AG04450 (cell line): Measurements from ENCODE around the gene DLX5. TPM values are rescaled to one million over a fixed set of nuclear protein-coding genes. Genes with fewer than 3 reads are reported as not detected.
"Not testable (repeated sequence)": the region's sequence is repeated elsewhere in the genome, so short reads cannot be mapped to it uniquely, and the experiment has no call there.

ENCODE experiments used
- CTCF ChIA-PET: fragments of 300-600, 350-600 bp; formaldehyde crosslinking; extraction: SDS; loops from one replicate; lab custom pipeline; 2022; ENCODE audit warnings: antibody characterized with exemption, inconsistent platforms; lab: Charles Lee
- POLR2A ChIA-PET: fragments of 350-600 bp; formaldehyde crosslinking; extraction: SDS; loops from one replicate; lab custom pipeline; 2021; ENCODE audit warnings: antibody characterized with exemption, inconsistent platforms; lab: Yijun Ruan, JAX
- DNase-seq: peaks from one replicate; pipeline ENCODE4 v3.0.0-alpha.2; 2011; ENCODE audit warnings: low read depth, low spot score
- H3K27ac ChIP-seq: one replicate; pipeline ENCODE4 v1.5.1; 2012; ENCODE audit warnings: low read depth, low read length, control low read depth
- H3K27me3 ChIP-seq: one replicate; pipeline ENCODE4 v1.6.0; 2012; ENCODE audit warnings: low read length; ENCODE audit not compliant: control insufficient read depth, insufficient read depth
- H3K4me3 ChIP-seq: 2 replicates; pipeline ENCODE4 v1.5.1; 2011; ENCODE audit warnings: mild to moderate bottlenecking, low read depth, low read length, control low read depth
- H3K9me3 ChIP-seq: 2 replicates; pipeline ENCODE4 v1.5.1; 2012; ENCODE audit warnings: low read length; ENCODE audit not compliant: control insufficient read depth, insufficient read depth
- polyA minus RNA-seq: library from RNA; depleted of rRNA, polyadenylated mRNA; stranded (reverse); fragments of >200 nt; gene quantifications from 2 replicates; pipeline ENCODE4 v1.2.3, GENCODE V29; 2011; rRNA and poly(A)+ RNA removed
- polyA plus RNA-seq: library from polyadenylated mRNA; depleted of rRNA; stranded (reverse); fragments of >200 nt; gene quantifications from 2 replicates; pipeline ENCODE4 v1.2.3, GENCODE V29; 2011; rRNA removed
- TF ChIP-seq, protein P1 (sequence below): IDR thresholded peaks from 2 replicates; pipeline ENCODE4 v1.5.1; 2011; ENCODE audit warnings: low read depth, low read length, control low read depth, inconsistent platforms

Gene DLX5
- polyA plus RNA-seq (not detected in 2 replicates), polyA minus RNA-seq (not detected in 2 replicates)

DNA sequence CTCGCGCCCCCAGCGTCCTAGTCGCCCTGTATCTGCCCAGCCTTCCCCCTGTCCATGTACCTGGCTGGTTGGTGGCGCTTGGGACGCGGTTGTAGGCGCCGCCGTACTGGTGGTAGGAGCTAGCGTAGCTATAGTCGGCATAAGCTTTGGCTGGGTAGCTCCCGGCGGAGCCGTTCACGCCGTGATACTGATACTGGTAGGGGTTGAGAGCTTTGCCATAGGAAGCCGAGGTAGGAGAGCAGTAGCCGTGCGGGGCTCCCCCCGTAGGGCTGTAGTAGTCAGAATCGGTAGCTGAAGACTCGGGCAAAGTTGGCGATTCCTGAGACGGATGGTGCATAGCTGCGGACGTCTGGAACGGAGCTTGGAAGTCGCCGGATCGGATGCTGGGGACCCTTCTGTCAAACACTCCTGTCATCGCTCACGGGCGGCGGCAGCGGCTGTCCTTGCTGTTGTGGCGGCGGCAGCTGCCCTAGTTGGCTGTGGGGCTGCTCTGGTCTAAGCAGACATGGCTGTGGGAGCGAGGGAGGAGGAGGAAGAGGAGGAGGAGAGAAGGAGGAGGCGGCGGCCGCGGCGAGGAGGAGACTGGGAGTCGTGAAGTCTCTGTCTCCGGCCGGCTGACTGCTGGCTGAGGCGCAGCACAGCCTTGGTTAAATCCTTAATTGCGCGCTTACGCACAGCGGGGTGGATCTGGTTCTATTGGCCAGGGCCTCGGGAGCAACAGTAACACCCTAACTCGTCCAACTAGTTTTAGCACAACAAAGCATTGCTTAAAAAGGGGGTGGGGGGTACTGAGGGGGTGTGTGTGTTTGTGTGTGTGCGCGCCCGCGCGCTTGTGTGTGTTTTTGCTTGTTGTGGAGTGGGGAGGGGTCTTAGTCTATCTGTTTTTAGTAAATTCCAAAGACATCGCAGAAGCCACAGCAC, at the start of gene DLX5:
Gene DLX5, minus strand, starts transcription at position 623 of the 921 bp plus-strand sequence. Its CDS starts 208 bp downstream, at position 415.
- ChIA-PET POLR2A (no interaction called here), CTCF (interaction anchor here (1.0 to 1.2 kb wide), 2 partner anchors 1108 to 1110 kb away, joined by 3 to 6 read pairs; no protein-coding TSS in a partner anchor)
- H3K4me3 ChIP-seq: no peak within 1 kb of the TSS
- H3K27ac ChIP-seq: no peak within 1 kb of the TSS
- H3K27me3 ChIP-seq: peaks cover 76% of the 10 kb centered on the region
- TF ChIP-seq, protein P1, sequence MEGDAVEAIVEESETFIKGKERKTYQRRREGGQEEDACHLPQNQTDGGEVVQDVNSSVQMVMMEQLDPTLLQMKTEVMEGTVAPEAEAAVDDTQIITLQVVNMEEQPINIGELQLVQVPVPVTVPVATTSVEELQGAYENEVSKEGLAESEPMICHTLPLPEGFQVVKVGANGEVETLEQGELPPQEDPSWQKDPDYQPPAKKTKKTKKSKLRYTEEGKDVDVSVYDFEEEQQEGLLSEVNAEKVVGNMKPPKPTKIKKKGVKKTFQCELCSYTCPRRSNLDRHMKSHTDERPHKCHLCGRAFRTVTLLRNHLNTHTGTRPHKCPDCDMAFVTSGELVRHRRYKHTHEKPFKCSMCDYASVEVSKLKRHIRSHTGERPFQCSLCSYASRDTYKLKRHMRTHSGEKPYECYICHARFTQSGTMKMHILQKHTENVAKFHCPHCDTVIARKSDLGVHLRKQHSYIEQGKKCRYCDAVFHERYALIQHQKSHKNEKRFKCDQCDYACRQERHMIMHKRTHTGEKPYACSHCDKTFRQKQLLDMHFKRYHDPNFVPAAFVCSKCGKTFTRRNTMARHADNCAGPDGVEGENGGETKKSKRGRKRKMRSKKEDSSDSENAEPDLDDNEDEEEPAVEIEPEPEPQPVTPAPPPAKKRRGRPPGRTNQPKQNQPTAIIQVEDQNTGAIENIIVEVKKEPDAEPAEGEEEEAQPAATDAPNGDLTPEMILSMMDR: no peak
- peaks cover 15% of the 10 kb centered on the region for H3K9me3 ChIP-seq
- DNase-seq: no peak

DNA sequence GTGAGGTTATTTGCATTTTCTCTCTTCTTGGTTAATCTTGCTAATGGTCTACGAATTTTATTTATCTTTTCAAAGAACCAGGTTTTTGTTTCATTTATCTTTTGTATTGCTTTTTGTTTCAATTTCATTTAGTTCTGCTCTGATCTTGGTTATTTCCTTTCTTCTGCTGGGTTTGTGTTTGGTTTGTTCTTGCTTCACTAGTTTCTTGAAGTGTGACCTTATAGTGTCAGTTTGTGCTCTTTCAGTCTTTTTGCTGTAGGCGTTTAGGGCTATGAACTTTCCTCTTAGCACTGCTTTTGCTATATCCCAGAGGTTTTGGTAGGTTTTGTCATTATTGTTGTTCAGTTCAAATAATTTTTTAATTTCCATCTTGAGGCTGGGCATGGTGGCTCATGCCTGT, 47.4 kb upstream of the DLX5 start:
- DNase-seq, H3K9me3 ChIP-seq, H3K27ac ChIP-seq, POLR2A ChIA-PET, CTCF ChIA-PET, H3K4me3 ChIP-seq, H3K27me3 ChIP-seq: not testable (repeated sequence)

DNA sequence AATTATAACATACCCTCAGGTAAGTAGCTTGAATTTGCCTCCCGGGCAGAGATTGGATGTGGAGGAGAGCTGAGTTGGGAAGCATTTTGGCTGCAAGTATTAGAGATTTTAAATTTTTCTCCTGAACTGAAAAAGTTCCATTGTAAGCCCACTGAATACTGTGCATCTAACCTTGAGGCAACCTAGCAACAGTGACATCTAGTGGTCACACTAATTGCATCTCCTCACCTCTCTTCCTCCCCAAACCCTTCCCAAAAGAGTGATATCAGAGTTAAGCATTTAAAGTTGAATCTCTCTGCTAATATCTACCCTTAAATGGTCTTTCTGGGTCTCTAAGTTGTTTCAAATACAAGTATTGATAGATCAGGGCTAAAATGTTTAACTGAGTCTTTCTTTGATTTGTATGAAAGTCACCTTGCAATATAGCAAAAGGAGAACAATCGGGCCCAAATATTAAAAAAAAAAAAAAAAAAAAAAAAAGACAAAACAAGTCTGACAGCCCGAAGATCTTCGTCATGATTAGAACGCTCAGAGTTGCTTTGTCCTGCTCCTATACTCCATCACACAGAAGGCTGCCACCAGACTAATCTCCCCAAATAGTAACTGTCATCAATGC, 40.4 kb upstream of the DLX5 start:
- Histone ChIP-seq H3K27ac (no peak overlapping the region), H3K27me3 (no peaks in the 10 kb centered on the region), H3K9me3 (no peaks in the 10 kb centered on the region), H3K4me3 (no peak overlapping the region)
- CTCF ChIA-PET: interaction anchor here (0.7 to 4.3 kb wide), 8 partner anchors 9 to 1152 kb away, joined by 3 to 81 read pairs (median 4); no protein-coding TSS in a partner anchor
- peak; percentile 11 for DNase-seq
- POLR2A ChIA-PET: no interaction called here
- TF ChIP-seq, protein P1: peak; percentile 80

DNA sequence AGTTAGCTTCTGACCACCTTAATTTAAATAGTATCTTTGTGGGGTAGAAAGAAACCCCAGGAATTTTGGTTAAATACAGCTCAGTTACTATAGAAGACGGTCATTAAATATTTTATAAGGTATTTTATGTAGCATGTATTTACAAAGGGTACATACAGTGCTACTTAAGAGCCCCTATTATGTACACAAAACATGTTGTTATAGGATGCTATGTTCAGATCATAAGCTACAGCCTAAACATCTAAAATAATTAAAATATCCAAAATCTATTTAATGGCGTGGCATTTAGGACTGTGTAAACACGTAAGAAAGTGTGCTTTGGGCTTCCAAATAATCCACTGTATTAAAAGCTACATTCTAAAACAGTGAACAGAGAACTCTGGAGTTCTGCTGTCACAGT, 39.4 kb upstream of the DLX5 start:
- POLR2A ChIA-PET: no interaction called here
- CTCF ChIA-PET: interaction anchor here (0.7 to 4.3 kb wide), 5 partner anchors 10 to 1147 kb away, joined by 4 to 81 read pairs (median 5); no protein-coding TSS in a partner anchor
- Histone ChIP-seq H3K4me3 (no peak overlapping the region), H3K27ac (no peak overlapping the region), H3K27me3 (no peaks in the 10 kb centered on the region), H3K9me3 (no peaks in the 10 kb centered on the region)
- no peak for DNase-seq
- TF ChIP-seq, protein P1: no peak

DNA sequence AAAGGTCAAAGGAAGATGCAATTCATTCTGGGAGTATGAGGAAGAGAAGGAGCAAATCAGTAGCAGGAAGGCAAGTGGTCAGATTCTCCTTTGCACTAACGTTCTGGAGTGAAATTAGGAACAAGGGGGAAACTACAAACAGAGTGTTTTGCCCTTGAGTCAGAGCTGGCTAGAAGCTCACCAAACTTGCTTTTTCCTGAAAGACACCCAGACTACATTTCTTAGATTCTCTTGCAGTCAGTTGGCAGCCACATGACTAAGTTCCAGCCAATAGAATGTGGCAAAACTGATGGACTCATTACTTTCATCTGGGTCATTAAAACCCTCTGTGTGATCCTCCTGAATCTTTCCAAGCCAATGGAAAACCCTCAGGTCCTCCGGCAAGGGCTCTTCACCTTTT, 18.6 kb upstream of the DLX5 start:
- H3K27me3 ChIP-seq: no peaks in the 10 kb centered on the region
- CTCF ChIA-PET: no interaction called here
- no peak overlapping the region for H3K4me3 ChIP-seq
- no peak overlapping the region for H3K27ac ChIP-seq
- POLR2A ChIA-PET: no interaction called here
- TF ChIP-seq, protein P1: no peak
- no peaks in the 10 kb centered on the region for H3K9me3 ChIP-seq
- DNase-seq: no peak
